Measurements from ENCODE around the gene RNPEP. TPM values are rescaled to one million over a fixed set of nuclear protein-coding genes. Genes with fewer than 3 reads are reported as not detected.

The RNPEP gene
- total RNA-seq, 1 donor from 2014 or later = 106 TPM

- no peak for DNase-seq (ENCODE audit: low spot score in 2 of 2)
- H3K4me3 ChIP-seq = no peak overlapping the region
- no peak for TF ChIP-seq CTCF (IDR thresholded peaks at IDR 0.05)
- no peak overlapping the region for H3K27ac ChIP-seq
- no peaks in the 10 kb centered on the region for H3K36me3 ChIP-seq
- H3K9me3 ChIP-seq = no peaks in the 10 kb centered on the region
- no peaks in the 10 kb centered on the region for H3K27me3 ChIP-seq
- intact Hi-C loops (cut with DNase I) = no loop called here
- no peaks in the 10 kb centered on the region for H3K4me1 ChIP-seq
Observed at GRCh38 chr1:202023001-202023433, 40.6 kb downstream of the RNPEP start.

GRCh38 chr1:202029171-202029665 lies 46.8 kb downstream of the RNPEP start:
- H3K36me3 ChIP-seq = no peaks in the 10 kb centered on the region
- peak overlapping the region in 1 of 2 donors; percentile 27 for H3K27ac ChIP-seq
- no peaks in the 10 kb centered on the region for H3K4me1 ChIP-seq
- intact Hi-C loops (cut with DNase I) = no loop called here
- no peak overlapping the region for H3K4me3 ChIP-seq
- TF ChIP-seq CTCF (IDR thresholded peaks at IDR 0.05) = no peak
- H3K9me3 ChIP-seq = no peaks in the 10 kb centered on the region
- no peak for DNase-seq (ENCODE audit: low spot score in 2 of 2)
- no peaks in the 10 kb centered on the region for H3K27me3 ChIP-seq

DNA sequence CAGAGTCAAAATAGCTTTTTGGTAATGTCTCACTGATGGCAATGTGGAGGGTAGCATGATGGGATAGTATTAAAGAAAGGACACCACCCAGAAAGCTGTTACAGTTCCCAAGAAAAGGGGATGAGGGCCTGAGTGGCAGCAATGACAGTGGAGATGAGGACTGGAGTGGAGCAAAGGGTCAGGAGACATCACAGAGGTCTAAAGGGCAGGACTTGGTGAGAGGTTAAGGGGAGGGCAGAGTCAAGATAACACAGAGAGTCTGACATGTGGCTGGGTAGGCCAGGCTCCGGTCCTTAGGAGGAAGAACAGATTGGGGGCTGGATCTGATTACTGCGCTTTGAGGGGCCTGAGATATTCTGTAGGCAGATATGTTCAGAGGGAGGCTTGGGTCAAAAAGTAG lies 47.3 kb downstream of the RNPEP start:
- Histone ChIP-seq H3K4me3 (no peak overlapping the region), H3K4me1 (no peaks in the 10 kb centered on the region), H3K9me3 (no peaks in the 10 kb centered on the region), H3K27me3 (no peaks in the 10 kb centered on the region), H3K27ac (peak overlapping the region in 1 of 2 donors; percentile 27), H3K36me3 (no peaks in the 10 kb centered on the region)
- no peak for TF ChIP-seq CTCF (IDR thresholded peaks at IDR 0.05)
- intact Hi-C loops (cut with DNase I) = no loop called here
- no peak for DNase-seq (ENCODE audit: low spot score in 2 of 2)

- DNase-seq (ENCODE audit: low spot score in 2 of 2) = no peak
- H3K4me1 ChIP-seq = peaks cover 4 to 7% of the 10 kb centered on the region in 2 donors
- no peaks in the 10 kb centered on the region for H3K36me3 ChIP-seq
- no peaks in the 10 kb centered on the region for H3K27me3 ChIP-seq
- H3K9me3 ChIP-seq = no peaks in the 10 kb centered on the region
- no peak for TF ChIP-seq CTCF (IDR thresholded peaks at IDR 0.05)
- no peak overlapping the region for H3K4me3 ChIP-seq
- H3K27ac ChIP-seq = no peak overlapping the region
- intact Hi-C loops (cut with DNase I) = no loop called here
Observed at GRCh38 chr1:202031796-202032195, 49.3 kb downstream of the RNPEP start.

- Histone ChIP-seq H3K4me1 (peaks cover 4 to 7% of the 10 kb centered on the region in 2 donors), H3K27ac (peak overlapping the region; percentile 60 to 83), H3K4me3 (no peak overlapping the region), H3K9me3 (no peaks in the 10 kb centered on the region), H3K36me3 (no peaks in the 10 kb centered on the region), H3K27me3 (no peaks in the 10 kb centered on the region)
- TF ChIP-seq CTCF (IDR thresholded peaks at IDR 0.05) = no peak
- no peak for DNase-seq (ENCODE audit: low spot score in 2 of 2)
- intact Hi-C loops (cut with DNase I) = loop anchor here (2.0 kb wide), 1 partner anchor 25 kb away; no protein-coding TSS in a partner anchor
Observed at GRCh38 chr1:202034149-202034682, 51.8 kb downstream of the RNPEP start.
